GM12801 (cell line): ENCODE data around the gene PCED1B.

ENCODE experiments used
- TF ChIP-seq, protein P1 (sequence below): IDR thresholded peaks from one replicate; pipeline ENCODE4 v1.5.1; 2011; ENCODE audit warnings: control low read depth; ENCODE audit not compliant: insufficient read length; ENCODE audit errors: extremely low read depth

Gene PCED1B

DNA sequence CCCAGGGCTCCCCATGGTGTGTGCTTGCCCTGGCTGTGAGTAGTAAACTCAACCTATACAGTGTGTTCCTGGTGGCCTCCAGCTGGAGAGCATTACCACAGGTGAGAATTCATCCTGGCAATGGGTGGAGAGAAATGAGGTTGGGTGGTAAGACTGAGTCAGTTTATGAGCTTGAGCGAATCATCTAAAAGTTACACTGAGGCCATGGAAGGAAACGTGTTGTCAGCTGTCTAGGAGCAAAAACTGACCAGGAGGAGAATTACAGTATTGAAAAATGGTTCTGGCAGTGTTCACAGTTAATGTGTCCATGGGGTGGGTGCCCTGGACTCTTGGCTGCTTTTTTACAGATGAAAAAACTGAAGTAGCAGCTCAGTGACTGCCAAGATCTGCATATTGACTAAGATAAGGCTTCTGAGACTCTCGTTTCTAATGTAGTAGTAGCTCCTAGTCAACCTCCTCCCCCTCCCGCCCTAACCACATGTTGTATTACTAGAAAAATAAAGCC lies 202.3 kb downstream of the PCED1B start:
- TF ChIP-seq, protein P1, sequence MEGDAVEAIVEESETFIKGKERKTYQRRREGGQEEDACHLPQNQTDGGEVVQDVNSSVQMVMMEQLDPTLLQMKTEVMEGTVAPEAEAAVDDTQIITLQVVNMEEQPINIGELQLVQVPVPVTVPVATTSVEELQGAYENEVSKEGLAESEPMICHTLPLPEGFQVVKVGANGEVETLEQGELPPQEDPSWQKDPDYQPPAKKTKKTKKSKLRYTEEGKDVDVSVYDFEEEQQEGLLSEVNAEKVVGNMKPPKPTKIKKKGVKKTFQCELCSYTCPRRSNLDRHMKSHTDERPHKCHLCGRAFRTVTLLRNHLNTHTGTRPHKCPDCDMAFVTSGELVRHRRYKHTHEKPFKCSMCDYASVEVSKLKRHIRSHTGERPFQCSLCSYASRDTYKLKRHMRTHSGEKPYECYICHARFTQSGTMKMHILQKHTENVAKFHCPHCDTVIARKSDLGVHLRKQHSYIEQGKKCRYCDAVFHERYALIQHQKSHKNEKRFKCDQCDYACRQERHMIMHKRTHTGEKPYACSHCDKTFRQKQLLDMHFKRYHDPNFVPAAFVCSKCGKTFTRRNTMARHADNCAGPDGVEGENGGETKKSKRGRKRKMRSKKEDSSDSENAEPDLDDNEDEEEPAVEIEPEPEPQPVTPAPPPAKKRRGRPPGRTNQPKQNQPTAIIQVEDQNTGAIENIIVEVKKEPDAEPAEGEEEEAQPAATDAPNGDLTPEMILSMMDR = no peak

DNA sequence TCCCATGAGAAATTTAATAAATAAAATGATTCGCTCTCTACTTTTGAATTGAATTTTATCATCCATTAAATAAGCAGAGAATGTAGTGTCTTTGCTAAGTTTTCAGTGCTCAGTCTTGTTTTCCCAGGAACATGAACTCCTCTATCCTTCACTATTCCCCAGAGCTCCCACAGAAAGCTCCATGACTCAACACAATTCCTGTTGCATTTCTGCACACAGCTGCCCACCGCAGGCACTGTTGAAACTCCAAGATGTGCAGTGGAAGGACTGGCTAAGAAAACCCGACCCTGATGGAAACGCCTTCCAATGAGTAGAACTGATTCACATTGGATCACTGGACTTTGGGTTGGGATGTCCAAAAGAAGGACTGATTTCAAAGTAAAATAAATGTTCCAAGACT lies 202.8 kb downstream of the PCED1B start:
- TF ChIP-seq, protein P1 = no peak
